GM19463 (cell line): ENCODE measurements around the gene CBY2.

Source experiments
- ATAC-seq: cut with Tn5 transposase; IDR thresholded peaks from one replicate; pipeline ENCODE4 v1.9.1; 2021; ENCODE audit warnings: mild to moderate bottlenecking, moderate library complexity; ENCODE audit not compliant: unreplicated experiment

Gene CBY2

DNA sequence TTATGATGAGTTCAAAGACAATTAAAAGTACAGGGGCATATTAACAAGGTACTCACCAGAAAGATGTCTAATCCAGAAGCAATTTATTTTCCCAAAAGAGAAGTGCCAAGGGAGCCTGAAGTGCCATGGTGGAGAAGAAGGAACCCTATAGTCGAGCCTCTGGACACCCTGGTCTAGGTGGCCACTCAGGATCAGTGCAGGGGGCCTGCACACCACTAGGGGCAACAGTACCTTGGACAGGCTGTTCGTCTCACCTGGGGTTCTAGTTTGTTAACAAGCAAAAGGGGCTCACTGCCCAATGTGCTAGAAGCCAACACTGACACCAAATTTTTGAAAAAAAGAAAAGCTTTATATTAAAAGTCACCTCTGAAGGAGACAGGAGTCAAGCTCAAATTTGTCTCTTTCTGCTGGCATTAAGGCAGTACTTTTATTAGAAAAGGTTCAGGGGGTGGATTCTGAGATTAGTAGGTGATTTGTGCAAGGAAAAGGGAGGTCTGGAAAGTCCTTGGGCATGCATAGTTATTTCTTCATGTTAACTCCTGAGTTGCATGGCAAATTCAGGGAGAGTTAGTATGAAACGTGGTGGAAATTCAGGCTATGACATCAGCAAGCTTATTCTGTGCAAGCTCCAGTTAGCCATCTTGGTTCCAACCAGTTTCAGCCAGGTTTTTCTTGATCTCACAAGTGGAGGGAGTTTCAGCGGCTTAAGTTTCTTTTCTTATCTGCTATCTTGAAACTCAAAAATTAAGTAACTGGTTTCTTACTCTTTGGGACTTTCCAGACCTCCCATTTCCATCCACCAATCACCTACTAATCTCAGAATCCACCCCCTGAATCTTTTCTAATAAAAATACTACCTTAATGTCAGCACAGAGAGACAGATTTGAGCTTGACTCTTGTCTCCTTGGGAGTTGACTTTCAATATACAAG lies 884 bp upstream of the CBY2 start:
- ATAC-seq, result peak; percentile 57

DNA sequence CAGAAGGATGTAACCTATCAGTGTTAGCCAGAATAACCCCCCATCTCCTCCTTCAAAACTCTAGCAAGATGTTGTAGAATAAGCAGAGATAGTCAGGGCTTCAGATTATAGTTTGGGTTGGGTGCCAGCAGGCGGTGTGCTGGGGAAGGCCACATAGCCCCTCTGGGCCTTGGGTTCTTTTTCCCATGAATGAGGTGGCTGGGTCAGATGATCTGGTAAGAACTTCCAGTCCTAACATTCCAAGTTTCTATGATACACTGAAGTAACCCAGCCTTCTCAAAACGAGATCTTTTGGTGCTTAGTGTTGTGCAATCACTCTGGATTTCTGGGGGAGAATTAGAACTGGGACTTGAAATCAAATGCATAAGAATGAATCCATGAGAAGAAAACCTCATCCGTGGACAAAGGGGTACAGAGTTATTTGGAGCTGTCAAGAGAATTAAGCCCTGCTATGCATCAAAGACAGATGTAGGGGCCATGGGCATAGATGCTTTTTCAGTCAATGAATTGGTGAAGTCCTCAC lies 810 bp downstream of the CBY2 start:
- no peak for ATAC-seq

DNA sequence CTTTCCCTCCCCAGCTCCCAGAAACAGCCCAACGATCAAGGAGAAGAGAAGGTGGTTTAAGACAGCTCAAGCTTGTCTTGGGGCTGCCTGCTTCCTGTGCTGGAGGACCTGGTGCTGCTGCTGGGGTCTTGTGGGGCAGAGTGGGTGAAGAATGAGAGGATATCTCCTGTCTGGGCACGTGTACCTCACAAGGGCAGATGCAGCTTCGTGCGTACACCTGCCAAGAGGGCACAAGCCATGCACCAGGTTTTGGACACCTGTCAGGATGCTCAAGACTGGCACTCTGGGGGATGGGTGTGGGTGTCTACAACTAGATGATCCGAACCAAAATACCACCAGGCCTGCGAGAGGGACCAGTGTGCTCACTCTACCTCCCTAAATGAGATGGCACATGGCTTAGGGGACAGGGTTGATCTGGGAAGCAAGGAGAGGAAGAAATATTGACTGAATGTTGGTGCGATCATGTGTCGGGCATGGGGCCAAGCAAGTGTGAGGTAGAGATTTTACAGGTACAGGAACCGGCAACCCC lies 2.2 kb downstream of the CBY2 start:
- no peak for ATAC-seq

DNA sequence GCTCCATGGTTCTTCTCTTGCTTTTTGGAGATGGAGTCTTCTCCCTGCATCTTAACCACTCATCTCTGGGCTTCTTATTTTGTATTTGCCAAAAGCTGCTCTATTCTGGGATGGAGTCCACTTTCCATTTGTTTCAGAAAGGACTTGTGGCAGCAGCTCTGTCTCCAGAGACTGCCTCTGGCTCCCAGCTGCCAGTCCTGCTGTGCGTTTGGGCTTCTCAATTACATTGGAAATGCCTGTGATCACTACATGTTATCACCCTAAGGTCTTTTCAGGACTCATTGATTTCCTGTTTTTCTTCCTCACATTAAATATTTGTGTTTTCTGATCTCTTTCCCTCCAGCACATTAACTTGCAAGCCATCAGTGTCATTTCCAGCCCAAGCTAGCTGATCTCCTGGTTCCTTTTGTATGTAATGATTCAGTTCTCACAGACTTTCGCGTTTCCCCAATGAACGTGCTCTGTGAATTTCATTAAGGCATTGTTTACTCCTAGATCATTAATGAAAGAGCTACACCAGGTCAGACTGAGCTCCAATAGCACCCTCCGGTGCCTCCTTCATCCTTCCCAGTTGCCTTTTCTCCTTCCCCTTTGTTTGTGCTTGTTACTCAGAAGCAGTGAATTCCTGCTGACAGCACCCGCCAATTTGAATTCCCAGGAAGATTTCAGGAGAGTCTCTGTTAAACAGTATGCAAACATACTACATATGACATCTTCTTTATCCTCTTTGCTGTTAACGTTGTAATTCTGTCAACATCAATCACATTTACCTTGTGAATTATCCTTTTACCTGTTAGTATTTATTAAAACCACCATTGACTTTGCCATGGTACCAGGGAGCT lies 3.0 kb downstream of the CBY2 start:
- no peak for ATAC-seq

DNA sequence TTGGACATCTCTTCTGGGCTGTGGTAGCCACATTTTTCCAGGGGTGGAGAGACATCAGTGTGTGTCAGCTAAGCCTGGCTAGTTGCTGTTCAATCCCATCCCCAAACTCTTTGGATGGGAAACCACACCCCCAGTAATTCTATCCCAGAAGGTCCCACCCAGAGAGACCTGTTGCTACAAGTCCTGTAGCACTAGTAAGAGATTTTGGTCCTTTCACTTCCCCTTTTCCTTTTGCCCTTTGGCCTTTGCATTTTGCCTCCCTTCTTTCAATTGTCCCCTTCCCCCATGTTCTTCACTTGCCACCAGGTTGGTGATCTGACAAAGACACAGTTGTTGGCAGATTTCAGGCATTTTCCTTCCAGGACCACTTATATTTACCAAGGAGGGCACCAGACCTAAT lies 3.8 kb downstream of the CBY2 start:
- peak; percentile 47 for ATAC-seq

DNA sequence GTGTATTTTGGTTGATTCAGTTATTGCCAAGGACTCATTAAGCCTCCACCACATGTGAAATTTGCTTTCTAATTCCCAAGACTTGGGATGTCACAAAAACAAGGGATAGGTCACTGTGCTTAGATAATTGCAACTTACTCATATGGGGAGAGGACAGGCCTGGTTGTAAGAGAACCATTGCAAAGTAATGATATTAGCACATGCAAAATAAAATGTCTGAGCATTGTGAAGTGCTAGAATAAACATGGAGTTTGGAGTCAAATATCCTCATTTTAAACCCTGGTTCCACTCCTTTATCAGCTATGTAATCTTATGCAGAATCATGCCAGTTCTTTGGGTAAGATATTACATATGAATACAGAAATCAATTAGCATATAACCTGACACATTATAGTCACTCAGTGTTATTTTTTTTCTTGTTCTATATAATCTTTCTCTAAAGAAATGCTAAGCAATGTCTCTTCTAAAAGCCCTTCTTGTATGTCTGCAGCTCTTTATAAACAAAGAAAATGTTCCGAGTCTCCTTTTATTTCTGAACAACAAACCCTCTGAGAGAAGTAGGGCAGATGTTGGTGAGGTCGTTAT lies 5.5 kb downstream of the CBY2 start:
- no peak for ATAC-seq

DNA sequence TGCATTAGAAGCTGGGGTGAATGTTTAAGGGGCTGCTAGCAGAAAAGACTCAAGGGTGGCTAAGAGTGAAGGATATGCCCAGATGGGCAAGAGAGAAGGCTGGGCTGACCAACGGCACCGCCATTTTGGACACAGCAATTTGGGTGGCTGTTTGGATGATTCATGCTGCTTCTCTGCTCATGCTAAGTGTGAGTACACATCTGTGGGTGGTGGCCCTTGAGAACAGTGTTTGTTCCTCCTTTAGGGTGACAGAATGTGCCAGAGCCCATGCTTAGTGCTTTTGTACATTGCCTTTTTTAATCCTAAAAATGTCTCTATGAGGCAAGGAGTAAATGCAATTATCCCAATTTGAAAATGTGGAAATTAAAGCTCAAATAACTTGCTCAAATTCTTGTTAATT lies 9.8 kb downstream of the CBY2 start:
- ATAC-seq, result no peak

DNA sequence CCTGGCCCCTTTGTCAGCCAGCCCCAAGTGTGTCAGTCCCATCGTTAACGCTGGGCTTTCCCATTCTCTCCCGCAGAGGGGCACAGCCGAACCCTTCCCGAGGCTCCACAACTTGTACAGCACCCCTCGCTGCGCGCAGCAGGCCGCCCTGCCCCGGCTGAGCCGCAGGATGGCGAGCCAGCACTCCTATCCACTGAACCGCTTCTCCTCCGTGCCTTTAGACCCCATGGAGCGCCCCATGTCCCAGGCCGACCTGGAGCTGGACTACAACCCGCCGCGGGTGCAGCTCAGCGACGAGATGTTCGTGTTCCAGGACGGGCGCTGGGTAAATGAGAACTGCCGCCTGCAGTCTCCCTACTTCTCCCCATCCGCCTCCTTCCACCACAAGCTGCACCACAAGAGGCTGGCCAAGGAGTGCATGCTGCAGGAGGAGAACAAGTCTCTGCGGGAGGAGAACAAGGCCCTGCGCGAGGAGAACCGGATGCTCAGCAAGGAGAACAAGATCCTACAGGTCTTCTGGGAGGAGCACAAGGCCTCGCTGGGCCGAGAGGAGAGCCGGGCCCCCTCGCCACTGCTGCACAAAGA lies 11.1 kb downstream of the CBY2 start:
- no peak for ATAC-seq

DNA sequence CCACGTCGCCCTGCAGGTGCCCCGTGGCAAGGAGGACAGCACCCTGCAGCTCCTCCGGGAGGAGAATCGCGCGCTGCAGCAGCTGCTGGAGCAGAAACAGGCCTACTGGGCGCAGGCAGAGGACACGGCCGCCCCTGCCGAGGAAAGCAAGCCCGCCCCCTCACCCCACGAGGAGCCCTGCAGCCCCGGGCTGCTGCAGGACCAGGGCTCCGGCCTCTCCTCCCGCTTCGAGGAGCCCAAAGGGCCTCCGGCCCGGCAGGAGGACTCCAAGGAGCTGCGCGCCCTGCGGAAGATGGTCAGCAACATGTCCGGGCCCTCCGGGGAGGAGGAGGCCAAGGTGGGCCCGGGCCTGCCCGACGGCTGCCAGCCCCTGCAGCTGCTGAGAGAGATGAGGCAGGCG lies 11.6 kb downstream of the CBY2 start:
- no peak for ATAC-seq

DNA sequence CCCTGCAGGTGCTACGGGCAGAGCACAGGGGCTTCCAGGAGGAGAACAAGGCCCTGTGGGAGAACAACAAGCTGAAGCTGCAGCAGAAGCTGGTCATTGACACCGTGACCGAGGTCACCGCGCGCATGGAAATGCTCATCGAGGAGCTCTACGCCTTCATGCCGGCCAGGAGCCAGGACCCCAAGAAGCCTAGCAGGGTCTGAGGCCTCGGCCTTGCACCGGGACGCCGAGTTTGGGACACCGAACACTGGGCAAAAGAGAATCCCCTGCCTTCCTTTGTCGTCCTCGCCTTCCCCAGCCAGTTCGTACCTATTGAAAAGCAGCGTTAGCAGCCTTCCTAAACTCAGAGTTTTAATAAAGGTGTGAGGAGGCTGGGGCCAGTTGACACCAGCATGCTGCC lies 12.1 kb downstream of the CBY2 start:
- no peak for ATAC-seq

DNA sequence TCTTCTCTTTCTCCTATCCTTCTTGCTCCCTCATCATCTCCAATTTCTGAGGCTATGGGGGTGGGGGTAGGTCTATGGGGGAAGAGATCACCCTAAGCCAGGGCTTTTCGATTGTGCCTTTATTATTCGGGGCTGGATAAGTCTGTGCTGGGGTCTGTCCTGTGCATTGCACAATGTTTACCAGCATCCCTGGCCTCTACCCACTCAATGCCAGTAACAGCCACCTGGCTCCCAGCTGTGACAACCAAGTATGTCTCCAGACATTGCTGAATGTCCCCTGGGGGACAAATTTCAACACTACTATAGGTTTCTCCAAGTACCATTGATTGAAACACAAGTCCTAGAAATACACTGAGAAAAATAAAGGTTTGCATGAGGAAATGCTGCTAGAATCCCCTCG lies 13.2 kb downstream of the CBY2 start:
- ATAC-seq, result no peak

DNA sequence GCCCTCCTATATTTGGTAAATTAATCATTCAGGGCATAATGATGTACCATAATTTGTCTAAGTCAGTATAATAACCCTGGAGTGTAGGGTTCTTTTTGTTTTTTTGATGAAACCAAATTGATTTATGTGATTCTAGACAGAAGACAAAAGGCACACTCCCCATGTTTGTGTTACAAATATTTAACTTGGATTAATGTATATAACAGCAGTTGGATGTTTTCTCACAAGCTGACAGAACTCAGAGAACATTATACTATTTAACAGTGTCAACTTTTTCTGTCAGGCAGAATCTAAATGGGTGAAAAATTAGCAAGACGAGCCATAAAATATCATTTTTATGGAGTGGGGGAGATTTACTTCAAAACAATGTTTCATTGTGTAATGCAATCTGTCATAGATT lies 15.2 kb downstream of the CBY2 start:
- ATAC-seq, result no peak

DNA sequence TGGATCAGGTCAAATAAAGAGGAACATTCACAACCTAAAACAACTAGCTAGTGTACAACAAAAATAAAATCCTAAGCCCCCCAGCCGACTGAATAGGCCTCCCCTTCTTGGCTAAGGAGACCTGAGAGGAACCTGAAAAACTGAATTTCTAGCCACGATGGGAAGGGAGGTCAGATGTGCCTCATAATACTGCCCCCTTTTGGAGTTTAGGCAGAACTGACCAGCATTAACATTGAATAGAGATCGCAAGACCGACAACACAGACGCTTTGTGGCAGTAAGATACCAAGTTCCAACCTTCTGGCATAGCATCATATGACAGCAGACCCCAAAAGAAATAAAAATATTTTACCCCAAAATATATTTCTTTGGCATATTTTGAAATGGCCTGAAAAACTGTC lies 15.9 kb downstream of the CBY2 start:
- peak; percentile 60 for ATAC-seq

DNA sequence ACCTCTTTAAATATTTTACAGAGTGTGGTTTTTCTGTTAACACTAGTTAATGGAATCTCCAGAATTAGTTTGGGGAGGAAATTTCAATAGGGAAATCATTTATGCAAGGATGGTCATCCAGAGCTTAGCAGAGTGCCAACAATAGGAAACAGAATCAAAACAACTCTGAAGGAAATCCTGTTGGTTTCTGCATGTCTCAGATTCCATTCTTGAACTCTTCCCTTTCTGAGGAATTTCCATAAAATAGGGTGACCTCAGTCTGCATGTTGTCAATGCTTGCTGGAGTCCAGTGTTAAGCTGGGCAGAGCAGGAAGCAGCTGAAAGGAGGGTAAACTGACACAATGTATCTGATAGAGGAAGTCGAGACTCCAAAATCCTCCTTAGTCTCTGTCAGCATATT lies 16.9 kb downstream of the CBY2 start:
- no peak for ATAC-seq

DNA sequence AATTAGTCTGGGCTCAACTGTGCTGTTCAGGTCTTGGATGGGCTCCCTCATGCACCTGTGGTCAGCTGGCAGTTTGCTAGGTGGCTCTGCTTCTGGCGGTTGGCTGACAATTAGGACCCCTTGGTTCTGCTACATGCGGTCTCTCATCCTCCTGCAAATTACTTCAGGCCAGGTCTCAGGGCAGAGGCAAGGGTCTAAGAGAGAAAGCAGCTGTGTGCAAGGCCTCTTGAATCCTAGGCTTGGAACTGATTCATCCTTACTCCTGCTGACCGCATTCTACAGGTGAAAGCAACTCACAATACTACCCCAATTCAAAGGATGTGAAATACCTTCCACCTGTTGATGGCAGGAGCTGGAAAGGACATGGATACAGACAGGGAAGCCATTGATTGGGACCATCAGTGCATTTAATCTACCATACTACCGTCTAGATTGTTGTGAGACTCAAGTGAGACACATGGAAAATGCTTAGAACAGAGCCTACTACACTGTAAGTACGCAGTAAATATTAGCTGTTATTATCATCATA lies 19.1 kb downstream of the CBY2 start:
- ATAC-seq, result no peak

DNA sequence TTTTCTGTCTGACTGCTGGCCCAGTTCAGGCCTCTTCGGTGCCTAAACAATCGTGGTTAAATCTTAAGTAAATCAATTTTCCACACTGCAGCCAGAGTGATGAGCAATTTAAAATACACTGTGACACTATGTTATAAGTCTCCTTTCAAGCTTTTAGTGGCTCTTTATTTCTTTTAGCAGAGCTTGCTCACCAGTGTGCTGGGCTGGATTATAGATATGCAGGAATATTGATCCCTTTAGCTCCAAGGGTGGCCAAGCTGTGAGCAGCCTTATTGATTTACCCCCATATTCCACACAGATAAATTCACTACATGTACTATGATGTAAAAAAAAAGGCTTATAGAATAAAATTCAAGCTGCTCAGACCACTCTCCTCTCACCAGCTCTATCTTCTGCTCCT lies 21.7 kb downstream of the CBY2 start:
- no peak for ATAC-seq

DNA sequence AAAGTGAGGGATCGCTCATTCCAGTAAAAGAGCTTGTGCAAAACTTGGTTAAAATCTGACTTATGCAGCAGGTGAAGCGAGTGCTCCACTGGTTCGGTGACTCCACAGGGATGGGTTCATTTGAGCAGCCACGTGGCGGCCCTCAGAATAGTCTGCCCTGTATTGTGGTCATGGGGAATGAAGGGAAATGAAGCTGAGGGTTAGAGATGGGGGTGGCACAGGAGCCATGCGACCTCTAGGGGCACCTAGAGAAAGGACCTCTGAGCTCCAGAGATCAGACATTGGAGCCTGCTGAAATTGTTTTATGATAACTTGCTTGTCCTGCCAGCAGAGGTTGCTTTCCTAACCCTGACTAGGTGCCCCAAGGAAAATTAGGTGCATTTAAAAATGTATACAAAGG lies 26.6 kb downstream of the CBY2 start:
- ATAC-seq, result no peak

DNA sequence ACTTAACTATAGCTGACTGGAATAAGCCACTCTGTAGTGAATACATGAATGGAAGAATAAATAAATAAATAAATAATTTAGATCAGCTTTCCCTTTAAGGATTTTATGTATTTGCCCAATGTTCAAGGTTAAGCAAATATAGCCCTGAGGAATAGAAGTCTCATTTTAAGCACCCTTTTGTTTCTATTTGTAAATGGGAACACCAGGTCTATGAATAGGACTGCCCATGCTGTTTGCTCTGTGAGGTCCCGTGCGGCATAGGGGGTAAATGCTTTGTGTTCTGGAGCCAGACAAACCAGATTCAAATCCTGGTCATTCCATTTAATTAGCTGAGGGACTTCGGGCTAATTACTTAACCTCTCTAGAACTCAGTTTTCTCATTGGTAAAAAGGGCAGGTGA lies 29.3 kb downstream of the CBY2 start:
- no peak for ATAC-seq

DNA sequence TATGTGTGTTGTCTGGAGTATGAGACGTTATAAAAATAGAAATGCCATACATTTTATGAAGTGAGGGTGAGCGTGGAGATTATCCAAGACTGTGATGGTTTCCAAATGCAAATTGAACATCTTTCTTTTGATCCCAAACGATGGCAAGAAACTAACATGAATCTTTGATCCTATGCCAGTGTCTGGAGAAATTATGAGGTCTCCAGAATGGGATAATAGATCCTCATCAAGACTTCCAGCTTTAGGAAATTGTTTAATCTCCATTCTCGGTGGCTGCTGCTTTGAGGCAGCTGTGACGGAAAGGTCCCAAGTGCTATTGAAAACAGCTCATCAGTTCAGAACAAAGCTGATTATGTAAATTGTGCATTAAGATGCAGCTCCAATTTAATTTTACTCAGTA lies 30.8 kb downstream of the CBY2 start:
- ATAC-seq, result no peak

DNA sequence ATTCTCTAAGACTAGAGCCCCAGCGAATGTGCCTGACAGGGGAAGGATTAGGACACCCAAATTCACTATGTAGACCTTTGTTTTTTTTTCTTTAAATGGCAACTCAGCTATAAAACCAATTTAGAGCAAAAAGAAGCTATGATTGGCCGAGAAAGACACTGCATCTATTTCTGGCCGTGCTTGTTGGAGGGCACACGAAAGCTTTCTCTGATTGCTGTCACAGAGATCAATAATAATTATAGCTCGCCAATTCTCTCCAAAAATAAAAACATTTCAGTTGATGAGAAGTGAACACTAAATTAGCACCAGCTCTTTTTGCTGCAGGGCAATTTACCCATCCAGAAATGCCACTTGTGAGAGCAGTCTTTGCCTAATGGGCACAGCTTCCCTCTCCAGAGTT lies 31.2 kb downstream of the CBY2 start:
- ATAC-seq, result no peak

DNA sequence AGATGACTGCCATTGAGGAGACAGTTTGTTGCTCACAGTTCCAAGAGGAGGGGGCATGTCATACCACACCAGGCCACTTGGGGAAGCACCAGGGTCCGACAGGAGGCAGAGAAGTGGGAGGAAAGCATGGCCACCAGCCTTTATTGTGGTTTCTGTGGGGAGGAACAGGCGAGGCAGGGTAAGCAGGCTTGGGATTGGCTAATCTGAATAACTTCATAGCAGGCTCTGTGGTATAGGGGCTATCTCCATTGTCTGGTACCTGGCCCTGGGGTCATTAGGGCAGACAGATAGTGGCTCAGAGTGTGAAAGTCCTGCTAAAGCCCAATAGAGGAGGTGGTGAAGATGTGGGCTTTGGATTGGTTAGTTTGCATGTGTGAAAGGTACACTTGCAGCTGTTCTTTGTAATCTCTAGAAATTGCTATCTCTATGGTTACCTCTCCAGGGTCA lies 35.5 kb downstream of the CBY2 start:
- ATAC-seq, result no peak
